Measurements from ENCODE around the gene SASH3. TPM values are rescaled to one million over a fixed set of nuclear protein-coding genes. Genes with fewer than 3 reads are reported as not detected.

Gene SASH3
- polyA plus RNA-seq, 1 of the 3 experiments (the other 2 are of a cell fraction): not detected

DNA sequence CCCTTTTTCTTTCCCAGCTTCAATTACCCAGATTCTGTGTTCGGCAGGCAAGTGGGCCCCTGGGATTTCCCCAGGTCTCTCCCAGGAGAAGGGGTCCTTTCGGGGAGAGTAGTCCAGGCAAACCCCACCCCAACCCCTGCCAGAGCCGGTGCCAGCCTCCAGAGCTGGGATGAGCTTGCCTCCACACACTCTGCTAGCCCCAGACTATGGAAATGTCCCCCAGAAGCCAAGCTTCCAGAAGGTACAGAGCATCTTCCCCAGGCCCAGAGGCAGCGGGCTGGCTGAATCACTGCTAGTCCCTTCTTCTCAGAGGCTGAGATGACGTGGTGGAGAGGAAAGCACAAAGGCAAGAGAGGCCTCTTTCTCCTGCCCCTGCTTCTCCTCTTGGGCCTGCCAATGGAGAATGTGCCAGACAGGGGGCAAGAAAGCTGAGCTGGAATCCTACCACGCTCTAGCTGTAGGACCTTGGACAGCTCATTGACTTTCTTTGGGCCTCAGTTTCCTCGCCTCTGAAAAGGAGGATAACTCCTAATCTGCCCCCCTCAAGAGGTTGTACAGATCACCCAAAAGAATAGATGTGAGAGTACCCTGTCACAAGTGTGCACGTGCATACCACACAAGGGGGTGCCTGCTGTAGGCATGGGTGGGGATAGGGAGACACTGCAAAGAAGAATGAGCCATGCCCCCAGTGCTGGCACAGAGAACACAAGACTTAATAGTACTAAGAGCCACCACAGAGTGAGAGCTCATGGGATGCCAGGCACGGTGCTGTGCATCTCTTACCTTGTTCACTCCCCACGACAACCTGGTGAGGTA lies 2.1 kb downstream of the SASH3 start:
- H3K9me2 ChIP-seq: no peaks in the 10 kb centered on the region
- POLR2A ChIA-PET: no interaction called here
- H3K4me1 ChIP-seq (ENCODE audit: control insufficient read depth in 1 of 2, insufficient read depth in 2 of 2, low read depth in 1 of 2, low read length in 1 of 2): no peaks in the 10 kb centered on the region; a peak in 1 of 4 replicates
- 20% methylated on average over 9 of the region's 10 CpGs for WGBS (ENCODE audit: low lambda C conversion rate)
- H3K27ac ChIP-seq (ENCODE audit: low read depth in 2 of 2, low read length in 1 of 2): no peak overlapping the region
- no peak overlapping the region for H3K9ac ChIP-seq
- peaks cover 15% of the 10 kb centered on the region; the same call in 1 of the 2 replicates for H3K27me3 ChIP-seq (ENCODE audit: insufficient read depth)
- no peaks in the 10 kb centered on the region for H3K79me2 ChIP-seq (ENCODE audit: insufficient read depth)
- CTCF ChIA-PET: interaction anchor here (0.6 to 1.4 kb wide), 3 partner anchors 35 to 144 kb away, joined by 3 read pairs; no protein-coding TSS in a partner anchor
- no peak overlapping the region for H3K4me2 ChIP-seq
- no peaks in the 10 kb centered on the region for H3F3A ChIP-seq (replicated peaks; ENCODE audit: insufficient read depth)
- H2AFZ ChIP-seq (ENCODE audit: low read depth): no peak overlapping the region
- TF ChIP-seq YY1 (IDR thresholded peaks at IDR 0.05; ENCODE audit: low read depth): no peak
- TF ChIP-seq, protein P1, sequence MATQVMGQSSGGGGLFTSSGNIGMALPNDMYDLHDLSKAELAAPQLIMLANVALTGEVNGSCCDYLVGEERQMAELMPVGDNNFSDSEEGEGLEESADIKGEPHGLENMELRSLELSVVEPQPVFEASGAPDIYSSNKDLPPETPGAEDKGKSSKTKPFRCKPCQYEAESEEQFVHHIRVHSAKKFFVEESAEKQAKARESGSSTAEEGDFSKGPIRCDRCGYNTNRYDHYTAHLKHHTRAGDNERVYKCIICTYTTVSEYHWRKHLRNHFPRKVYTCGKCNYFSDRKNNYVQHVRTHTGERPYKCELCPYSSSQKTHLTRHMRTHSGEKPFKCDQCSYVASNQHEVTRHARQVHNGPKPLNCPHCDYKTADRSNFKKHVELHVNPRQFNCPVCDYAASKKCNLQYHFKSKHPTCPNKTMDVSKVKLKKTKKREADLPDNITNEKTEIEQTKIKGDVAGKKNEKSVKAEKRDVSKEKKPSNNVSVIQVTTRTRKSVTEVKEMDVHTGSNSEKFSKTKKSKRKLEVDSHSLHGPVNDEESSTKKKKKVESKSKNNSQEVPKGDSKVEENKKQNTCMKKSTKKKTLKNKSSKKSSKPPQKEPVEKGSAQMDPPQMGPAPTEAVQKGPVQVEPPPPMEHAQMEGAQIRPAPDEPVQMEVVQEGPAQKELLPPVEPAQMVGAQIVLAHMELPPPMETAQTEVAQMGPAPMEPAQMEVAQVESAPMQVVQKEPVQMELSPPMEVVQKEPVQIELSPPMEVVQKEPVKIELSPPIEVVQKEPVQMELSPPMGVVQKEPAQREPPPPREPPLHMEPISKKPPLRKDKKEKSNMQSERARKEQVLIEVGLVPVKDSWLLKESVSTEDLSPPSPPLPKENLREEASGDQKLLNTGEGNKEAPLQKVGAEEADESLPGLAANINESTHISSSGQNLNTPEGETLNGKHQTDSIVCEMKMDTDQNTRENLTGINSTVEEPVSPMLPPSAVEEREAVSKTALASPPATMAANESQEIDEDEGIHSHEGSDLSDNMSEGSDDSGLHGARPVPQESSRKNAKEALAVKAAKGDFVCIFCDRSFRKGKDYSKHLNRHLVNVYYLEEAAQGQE (IDR thresholded peaks at IDR 0.05; ENCODE audit: low read depth, low read length): peak; percentile 77; the same call in 1 of the 2 replicates
- TF ChIP-seq EP300 (IDR thresholded peaks at IDR 0.05; ENCODE audit: borderline replicate concordance in 1 of 2, low read depth in 1 of 2, low read length in 1 of 2): no peak
- no peak for TF ChIP-seq ELF1 (IDR thresholded peaks at IDR 0.05)
- no peak for TF ChIP-seq MEF2A (IDR thresholded peaks at IDR 0.05; ENCODE audit: borderline replicate concordance, low read depth)
- no peak for TF ChIP-seq FOXM1 (IDR thresholded peaks at IDR 0.05; ENCODE audit: low read depth)
- no peak for DNase-seq
- H4K20me1 ChIP-seq (ENCODE audit: insufficient read depth): no peaks in the 10 kb centered on the region
- H3K36me3 ChIP-seq (replicated peaks in 1 of 2; ENCODE audit: control insufficient read depth in 1 of 2, insufficient read depth in 2 of 2, low read length in 1 of 2): no peaks in the 10 kb centered on the region
- no peak overlapping the region for H3K4me3 ChIP-seq (ENCODE audit: low read depth in 2 of 2, low read length in 1 of 2)
- H3K9me3 ChIP-seq: no peaks in the 10 kb centered on the region

DNA sequence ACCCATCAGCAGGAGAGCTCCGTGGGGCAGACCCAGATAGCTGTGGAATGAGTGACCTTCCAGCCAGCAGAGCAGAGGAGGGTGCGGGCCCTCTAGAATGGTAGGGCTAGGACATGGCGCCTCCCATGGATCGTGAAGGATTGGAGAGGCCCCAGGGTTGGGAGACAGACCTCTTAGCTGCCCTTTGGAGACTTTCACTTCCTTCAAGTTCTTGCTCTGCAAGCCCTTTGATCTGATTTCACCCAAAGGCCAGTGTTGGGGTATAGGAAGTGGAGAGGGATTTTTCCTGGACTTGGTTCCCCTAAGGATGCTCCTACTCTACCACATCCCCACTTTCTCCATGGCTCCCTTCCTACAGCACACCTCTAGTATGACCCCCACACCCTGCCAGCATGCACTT lies 3.0 kb downstream of the SASH3 start:
- no peaks in the 10 kb centered on the region for H3K36me3 ChIP-seq (replicated peaks in 1 of 2; ENCODE audit: control insufficient read depth in 1 of 2, insufficient read depth in 2 of 2, low read length in 1 of 2)
- WGBS (ENCODE audit: low lambda C conversion rate): 36% methylated on average over 4 of the region's 4 CpGs
- no peaks in the 10 kb centered on the region for H3K9me3 ChIP-seq
- H3K9ac ChIP-seq: no peak overlapping the region
- H3K27me3 ChIP-seq (ENCODE audit: insufficient read depth): peaks cover 10% of the 10 kb centered on the region; the same call in 1 of the 2 replicates
- no peaks in the 10 kb centered on the region; a peak in 1 of 4 replicates for H3K4me1 ChIP-seq (ENCODE audit: control insufficient read depth in 1 of 2, insufficient read depth in 2 of 2, low read depth in 1 of 2, low read length in 1 of 2)
- H3K4me2 ChIP-seq: no peak overlapping the region
- ChIA-PET CTCF (interaction anchor here (0.6 to 1.4 kb wide), 4 partner anchors 36 to 294 kb away, joined by 3 read pairs; no protein-coding TSS in a partner anchor), POLR2A (no interaction called here)
- H3K27ac ChIP-seq (ENCODE audit: low read depth in 2 of 2, low read length in 1 of 2): no peak overlapping the region
- no peak overlapping the region for H3K4me3 ChIP-seq (ENCODE audit: low read depth in 2 of 2, low read length in 1 of 2)
- no peak for TF ChIP-seq JUND (IDR thresholded peaks at IDR 0.05)
- no peak for TF ChIP-seq MXI1 (IDR thresholded peaks at IDR 0.05; ENCODE audit: low read depth, low read length)
- TF ChIP-seq POLR2AphosphoS5 (IDR thresholded peaks at IDR 0.05; ENCODE audit: low read depth, low read length): no peak
- TF ChIP-seq FOSL2 (IDR thresholded peaks at IDR 0.05; ENCODE audit: borderline replicate concordance, low read depth): no peak
- TF ChIP-seq, protein P2, sequence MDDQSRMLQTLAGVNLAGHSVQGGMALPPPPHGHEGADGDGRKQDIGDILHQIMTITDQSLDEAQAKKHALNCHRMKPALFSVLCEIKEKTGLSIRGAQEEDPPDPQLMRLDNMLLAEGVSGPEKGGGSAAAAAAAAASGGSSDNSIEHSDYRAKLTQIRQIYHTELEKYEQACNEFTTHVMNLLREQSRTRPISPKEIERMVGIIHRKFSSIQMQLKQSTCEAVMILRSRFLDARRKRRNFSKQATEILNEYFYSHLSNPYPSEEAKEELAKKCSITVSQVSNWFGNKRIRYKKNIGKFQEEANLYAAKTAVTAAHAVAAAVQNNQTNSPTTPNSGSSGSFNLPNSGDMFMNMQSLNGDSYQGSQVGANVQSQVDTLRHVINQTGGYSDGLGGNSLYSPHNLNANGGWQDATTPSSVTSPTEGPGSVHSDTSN (IDR thresholded peaks at IDR 0.05): no peak
- no peak for TF ChIP-seq ELF1 (IDR thresholded peaks at IDR 0.05)
- TF ChIP-seq, protein P1 (IDR thresholded peaks at IDR 0.05; ENCODE audit: low read depth, low read length): no peak
- TF ChIP-seq SMC3 (IDR thresholded peaks at IDR 0.05; ENCODE audit: low read depth, low read length): no peak
- TF ChIP-seq, protein P3, sequence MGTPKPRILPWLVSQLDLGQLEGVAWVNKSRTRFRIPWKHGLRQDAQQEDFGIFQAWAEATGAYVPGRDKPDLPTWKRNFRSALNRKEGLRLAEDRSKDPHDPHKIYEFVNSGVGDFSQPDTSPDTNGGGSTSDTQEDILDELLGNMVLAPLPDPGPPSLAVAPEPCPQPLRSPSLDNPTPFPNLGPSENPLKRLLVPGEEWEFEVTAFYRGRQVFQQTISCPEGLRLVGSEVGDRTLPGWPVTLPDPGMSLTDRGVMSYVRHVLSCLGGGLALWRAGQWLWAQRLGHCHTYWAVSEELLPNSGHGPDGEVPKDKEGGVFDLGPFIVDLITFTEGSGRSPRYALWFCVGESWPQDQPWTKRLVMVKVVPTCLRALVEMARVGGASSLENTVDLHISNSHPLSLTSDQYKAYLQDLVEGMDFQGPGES (IDR thresholded peaks at IDR 0.05; ENCODE audit: low read depth, low read length): no peak
- H4K20me1 ChIP-seq (ENCODE audit: insufficient read depth): no peaks in the 10 kb centered on the region
- H3F3A ChIP-seq (replicated peaks; ENCODE audit: insufficient read depth): no peaks in the 10 kb centered on the region
- no peak overlapping the region for H2AFZ ChIP-seq (ENCODE audit: low read depth)
- H3K9me2 ChIP-seq: no peaks in the 10 kb centered on the region
- DNase-seq: no peak
- H3K79me2 ChIP-seq (ENCODE audit: insufficient read depth): no peaks in the 10 kb centered on the region
